ENCODE data around the gene KDM6B.

The KDM6B gene

DNA sequence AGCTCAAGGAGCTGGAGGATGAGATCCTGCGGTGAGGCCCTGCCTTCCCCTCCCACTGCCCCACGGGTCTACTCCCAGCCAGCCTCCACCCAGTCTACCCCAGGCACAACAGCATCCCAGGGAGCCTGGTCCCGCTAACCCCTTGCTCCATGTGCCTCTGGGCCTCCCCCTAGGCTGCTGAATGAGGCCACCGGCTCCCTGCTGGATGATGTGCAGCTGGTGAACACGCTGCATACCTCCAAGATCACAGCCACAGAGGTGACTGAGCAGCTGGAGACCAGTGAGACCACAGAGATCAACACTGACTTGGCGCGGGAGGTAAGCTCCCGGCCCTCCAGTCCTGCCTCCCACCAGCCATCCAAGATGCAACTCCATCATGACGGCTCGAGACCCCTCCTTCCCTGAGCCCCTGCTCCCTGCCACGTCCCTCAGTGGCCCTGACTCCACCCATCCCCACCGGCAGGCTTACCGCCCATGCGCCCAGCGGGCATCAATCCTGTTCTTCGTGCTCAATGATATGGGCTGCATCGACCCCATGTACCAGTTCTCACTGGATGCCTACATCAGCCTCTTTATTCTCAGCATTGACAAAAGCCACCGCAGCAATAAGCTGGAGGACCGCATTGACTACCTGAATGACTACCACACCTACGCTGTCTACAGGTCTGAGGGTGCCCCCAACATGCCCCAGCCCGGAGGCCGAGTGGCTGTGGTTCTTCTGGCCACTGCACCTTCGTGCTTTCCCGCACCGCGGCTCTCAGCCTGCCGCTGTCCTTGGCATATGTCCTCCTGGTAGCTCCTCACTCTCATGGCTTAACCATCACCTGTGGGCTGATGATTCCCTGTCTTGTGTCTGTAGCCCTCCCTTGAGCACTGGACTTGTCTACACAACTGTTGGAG is 15.0 kb upstream of the KDM6B start:
- DNase-seq (ENCODE audit: low read depth in 2 of 2, low spot score in 1 of 2) = no peak

DNA sequence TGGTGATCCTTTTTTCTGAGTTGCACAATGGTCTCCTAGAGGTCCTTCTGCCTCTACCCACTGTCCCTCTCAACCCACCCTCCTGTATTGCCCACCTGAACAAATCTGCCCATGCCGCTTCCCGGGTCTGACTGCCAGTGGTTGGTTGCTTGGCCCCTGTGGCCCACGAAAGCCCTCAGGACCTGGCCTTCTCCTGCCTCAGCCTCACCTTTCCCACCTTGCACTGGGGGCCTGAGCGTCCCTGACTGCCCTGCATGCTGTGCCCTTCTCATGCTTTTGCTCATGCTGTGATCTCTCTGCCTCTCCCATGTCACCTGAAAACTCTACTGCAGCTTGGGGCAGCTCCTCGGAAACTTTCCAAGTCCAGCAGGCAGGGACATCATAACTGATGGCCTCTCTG is 13.8 kb upstream of the KDM6B start:
- no peak for DNase-seq (ENCODE audit: low read depth in 2 of 2, low spot score in 1 of 2)

DNA sequence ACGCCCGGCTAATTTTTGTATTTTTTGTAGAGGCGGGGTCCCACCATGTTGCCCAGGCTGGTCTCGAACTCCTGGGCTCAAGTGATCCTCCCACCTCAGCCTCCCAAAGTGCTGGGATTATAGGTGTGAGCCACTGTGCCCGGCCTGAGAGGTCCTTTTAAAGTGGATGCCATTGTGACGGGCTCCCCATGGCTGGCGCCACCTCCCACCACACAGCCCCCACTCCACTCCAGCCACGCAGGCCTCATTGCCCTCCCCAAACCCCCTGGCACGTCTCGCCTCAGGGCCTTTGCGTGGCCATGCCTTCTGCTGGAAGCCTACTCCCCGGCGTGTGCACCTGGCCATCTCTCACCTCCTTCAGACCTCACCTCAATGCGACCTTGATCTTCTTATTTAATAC is 11.9 kb upstream of the KDM6B start:
- DNase-seq (ENCODE audit: low read depth in 2 of 2, low spot score in 1 of 2) = no peak

DNA sequence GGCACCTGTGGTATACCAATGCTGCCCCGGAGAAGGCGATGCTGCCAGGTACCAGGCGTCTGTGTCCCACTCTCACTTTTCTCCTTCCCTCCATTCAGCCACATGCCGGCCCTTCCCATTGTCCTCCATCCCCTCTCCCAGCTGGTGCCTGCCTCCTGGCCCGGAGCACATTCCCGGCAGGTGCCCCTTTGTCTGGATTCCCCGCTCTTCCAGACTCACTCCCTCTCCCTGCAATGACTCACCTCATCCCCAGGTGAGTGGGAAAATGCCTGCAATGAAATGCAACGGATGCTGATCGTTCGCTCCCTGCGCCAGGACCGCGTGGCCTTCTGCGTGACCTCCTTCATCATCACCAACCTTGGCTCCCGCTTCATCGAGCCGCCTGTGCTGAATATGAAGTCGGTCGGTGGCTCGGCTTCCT is 10.4 kb upstream of the KDM6B start:
- DNase-seq (ENCODE audit: low read depth in 2 of 2, low spot score in 1 of 2) = no peak

DNA sequence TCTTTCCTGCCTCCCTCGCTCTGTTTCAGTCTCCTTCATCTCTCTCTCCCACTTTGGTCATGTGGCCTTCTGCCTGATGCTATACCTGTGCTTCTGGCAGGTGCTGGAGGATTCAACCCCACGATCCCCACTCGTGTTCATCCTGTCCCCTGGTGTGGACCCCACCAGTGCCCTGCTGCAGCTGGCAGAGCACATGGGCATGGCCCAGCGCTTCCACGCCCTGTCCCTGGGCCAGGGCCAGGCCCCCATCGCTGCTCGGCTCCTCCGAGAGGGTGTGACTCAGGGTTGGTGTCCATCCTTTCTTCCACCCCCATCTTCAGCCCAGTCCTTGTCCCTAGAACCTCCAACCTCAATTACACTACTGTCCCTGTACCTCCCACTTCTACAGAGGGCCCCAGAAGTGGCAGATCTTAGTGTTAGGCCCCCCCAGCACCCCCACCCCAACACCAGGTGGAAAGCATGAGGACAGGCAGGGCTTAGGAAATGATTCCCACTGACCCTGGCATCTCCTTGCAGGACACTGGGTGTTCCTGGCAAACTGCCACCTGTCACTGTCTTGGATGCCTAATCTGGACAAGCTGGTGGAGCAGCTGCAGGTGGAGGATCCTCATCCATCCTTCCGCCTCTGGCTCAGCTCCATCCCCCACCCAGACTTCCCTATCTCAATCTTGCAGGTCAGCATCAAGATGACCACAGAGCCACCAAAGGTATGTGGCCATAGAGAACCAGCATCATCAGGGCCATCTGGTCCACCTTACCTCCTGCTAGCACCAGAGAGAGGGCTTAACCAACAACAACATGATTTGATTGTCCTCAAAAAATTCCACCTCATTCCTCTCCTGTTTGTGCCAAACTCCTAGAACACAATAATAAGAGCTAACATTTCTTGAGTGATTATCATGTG is 9.7 kb upstream of the KDM6B start:
- no peak for DNase-seq (ENCODE audit: low read depth in 2 of 2, low spot score in 1 of 2)

DNA sequence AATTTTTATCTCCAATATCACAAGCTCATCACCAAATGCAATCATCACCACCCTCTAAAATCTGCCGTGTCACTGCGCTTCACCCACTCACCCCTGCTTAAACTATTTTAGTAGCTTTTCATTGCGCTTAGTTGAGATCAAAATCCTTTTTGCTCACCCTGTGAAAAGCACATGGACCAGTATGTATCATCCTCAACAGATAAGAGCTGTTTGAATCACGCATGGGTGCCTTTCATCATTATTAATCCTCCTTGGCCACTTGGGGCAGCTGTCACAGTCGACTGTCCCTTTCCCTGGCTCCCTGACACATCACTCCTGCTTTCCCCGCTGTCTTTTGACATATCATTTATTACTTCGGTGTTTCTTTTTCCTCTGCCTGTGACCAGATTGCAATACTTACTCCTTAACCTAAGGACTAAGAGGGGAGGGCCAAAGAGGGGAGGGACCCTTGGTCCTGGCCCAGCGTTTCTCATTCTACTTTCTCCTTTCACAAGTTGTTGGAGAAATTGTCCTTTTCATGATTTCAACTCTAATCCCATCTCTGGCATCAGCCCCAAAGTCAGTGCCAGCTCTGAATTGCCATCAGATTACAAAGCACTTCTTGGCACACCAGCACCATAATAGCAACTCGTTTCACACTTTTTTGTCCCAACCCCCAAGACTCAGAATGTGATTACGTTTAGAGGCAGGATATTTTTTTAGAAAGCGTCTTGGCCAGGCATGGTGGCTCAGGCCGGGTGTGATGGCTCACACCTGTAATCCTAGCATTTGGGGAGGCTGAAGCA is 8.6 kb upstream of the KDM6B start:
- no peak for DNase-seq (ENCODE audit: low read depth in 2 of 2, low spot score in 1 of 2)

DNA sequence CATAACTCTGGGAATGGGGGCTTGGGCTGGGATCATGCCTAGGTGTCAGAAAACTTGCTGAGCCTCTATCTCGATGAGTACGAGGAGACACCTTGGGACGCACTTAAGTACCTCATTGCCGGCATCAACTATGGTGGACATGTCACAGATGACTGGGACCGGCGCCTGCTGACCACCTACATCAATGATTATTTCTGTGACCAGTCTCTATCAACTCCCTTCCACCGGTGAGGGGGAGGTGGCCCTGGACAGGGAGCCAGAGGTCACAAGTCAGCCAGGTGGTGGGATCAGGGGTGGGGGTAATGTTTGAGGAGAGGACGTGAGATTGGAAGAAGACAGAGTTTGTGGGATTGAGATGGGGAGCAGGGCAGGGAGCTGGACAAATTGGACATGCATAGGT is 3.4 kb upstream of the KDM6B start:
- DNase-seq (ENCODE audit: low read depth in 2 of 2, low spot score in 1 of 2) = no peak

DNA sequence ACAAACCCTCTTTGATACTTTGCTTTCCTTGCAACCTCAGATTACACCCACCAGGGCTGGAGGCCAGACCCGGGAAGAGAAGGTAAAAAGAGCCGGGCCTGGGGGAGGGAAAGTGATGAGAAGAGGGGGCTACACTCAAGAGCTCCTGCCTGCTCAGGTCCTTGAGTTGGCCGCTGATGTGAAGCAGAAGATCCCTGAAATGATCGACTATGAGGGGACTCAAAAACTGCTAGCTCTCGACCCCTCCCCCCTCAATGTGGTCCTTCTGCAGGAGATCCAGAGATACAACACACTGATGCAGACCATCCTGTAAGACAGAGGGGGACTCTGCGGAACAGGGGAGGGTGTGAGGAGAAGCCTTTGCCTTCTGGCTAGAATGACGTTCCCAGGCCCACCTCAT is 2.8 kb upstream of the KDM6B start:
- no peak for DNase-seq (ENCODE audit: low read depth in 2 of 2, low spot score in 1 of 2)

DNA sequence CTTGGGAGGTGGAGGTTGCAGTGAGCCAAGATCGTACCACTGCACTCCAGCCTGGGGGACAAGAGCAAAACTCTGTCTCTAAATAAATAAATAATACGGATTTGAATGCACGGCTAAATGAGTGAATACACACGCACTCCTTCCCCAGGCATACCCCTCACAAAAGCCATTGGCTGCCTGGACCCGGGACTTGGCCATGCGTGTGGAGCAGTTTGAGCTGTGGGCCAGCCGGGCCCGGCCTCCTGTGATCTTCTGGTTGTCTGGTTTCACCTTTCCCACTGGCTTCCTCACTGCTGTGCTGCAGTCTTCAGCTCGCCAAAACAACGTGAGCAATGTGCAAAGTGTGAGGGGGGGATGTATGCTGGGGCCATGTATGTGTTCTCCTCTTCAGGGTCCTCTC is 1.6 kb upstream of the KDM6B start:
- no peak for DNase-seq (ENCODE audit: low read depth in 2 of 2, low spot score in 1 of 2)

DNA sequence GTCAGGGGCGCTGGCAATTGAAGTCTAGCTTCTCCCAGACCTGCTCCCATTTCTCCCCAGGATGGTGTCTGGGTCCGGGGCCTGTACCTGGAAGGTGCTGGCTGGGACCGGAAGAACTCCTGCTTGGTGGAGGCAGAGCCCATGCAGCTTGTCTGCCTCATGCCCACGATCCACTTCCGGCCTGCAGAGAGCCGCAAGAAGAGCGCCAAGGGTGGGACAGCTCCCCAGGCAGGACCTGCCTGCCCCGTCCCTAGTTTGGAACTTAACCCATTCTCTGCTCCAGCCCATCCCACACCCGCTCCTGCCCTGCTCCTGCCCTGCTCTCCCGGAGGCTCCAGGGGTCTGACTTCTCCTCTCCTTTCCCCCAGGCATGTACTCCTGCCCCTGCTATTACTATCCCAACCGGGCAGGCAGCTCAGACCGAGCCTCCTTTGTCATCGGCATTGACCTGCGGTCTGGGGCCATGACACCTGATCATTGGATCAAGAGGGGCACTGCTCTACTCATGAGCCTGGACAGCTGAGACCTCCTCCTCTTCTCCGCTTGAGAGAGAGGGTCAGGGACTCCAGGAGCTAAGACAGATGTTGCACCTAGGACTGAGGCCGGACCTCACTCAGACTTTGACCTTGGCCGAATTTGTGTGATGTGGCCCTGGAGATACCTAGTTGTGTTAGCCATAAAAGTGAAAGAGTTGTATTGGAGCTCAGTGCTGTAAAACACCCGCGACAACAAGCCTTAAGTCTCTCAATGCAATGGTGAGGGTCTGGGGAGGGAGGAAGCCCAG is 814 bp upstream of the KDM6B start:
- no peak for DNase-seq (ENCODE audit: low read depth in 2 of 2, low spot score in 1 of 2)

DNA sequence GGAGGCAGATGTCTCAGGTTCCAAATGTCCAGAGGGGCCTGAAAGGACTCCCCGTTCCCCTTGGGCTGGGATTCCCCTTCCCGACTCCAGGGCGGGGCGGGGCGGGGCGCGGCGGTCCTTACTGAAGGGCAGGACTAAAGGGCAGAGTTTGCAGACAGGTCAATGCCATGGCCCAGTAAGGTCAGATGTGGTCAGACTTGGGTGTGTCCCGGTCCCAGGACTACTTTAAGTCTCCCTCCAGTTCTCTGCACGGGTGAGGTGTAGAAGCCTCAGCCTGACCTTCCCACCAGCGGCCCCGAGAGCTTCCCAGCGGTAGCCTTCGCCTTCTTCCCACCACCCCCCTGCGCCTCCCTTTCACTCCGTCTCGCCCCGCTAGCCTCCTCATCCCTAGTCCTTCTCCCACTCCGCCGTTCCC is 532 bp downstream of the KDM6B start:
- no peak for DNase-seq (ENCODE audit: low read depth in 2 of 2, low spot score in 1 of 2)

DNA sequence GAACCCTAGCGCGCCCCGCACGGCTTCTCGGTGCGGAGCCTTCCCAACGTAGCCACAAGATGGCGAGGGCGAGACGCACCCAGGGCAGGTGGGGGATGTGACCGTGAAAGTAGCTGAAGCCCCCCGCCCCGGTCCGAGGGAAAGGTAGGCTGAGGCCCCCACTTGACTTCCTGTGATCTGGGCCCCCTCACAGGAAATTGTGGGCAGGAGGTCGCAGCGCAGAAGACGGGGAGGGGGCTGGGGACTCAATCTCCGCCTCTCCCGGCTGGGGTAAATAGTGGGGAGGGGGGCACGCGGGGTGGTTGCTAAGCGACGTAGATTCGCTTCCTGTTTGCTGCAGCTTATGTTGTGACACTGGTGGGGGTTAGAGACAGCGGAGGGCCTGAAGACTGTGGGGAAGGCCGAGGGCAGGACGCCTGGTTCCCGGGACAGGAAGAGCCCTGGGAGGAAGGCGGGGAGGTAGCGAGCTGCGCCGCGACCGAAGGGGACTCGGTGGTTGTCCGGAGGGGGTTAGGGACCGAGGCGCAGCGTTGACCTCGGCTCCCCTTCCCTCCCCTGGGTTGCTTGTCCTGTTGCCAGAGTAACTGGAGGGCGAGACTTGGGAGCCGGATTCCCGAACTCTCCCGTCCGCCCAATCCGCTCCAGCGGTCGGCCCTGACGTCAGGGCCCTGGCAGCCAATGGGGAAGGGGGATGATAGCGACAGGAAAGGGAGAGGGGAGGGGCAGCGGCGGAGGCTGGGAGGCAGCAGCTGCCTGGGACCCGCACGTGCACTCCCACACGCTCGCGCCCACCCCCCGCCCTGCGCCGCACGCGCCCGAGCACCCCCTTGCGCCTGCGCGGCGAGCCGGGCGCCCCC is 1.2 kb downstream of the KDM6B start:
- DNase-seq (ENCODE audit: low read depth in 2 of 2, low spot score in 1 of 2) = peak; percentile 65 to 86

DNA sequence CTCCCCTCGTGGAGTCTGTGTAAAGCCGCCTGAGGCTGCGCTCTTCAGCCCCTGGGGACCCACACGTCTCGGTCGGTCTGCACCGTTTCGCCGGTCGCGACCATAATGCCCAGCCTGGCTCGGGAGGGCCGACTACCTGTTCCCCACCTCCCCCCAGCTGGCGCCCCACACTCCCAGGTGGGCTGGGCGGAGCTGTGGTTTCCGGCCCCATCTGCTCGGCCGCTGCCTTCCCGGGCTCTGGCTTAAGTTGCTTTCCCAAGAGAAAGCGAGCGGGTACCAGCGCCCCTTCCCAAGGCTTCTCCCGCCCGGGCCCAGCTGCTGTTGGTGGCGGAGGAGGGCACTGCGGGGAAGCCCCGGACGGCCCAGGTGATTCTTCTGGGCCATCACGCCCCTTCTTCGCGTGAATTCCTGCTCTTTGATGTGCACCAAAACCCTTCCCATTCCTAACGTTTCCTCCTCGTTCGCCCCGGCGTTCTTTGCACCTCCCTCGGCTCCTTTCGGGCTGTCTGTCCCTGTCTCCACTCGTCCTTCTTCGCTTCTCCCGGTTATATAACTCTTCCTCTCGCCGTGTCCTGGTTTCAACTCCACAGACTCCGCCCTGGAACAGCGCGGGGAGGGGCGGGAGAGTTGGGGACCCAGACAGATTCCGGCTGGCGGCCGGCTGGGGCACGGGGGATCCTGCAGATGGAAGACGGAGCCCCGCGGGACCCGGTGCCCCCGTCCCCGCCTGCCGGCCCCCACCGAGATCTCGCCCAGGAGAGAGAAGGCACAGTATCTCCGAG is 2.0 kb downstream of the KDM6B start:
- no peak for DNase-seq (ENCODE audit: low read depth in 2 of 2, low spot score in 1 of 2)

DNA sequence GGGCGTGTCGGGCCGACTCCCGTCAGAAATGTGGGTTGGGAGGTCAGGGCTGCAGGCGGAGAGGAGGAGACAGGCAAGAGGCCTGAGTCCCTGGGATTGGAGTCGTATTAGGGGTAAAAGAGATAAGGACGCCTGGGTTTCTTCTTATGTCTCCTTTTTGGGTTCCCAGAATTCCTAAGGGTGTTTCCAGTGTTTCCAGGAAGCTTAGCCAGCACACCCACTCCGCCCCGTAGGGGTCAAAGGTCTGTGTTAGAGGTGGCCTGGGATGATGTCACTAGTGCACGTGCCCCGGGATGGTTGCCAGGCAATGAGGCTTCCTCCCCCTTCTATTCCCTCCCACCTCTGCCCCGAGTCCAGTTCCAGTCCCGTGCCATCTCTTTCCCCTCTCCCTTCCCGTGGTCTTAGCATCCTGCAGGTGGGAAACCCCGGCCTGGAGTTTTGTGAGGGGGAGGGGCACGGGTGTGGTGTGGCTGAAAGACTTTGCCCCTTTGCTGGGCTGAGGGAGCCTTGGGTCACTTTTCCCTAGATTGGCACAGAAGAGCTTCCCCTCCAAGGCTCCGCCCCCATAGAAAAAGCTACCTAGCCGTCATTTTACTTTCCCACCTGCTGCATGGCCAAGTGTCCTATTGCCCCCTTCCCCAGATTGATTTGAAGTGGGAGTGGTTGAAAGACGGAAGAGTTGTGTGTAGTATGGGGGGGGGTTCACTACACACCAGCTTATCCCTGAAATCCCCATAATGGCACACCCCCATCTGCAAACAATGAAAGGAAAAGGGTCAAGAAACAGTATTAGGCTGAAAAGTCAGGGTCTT is 2.8 kb downstream of the KDM6B start:
- no peak for DNase-seq (ENCODE audit: low read depth in 2 of 2, low spot score in 1 of 2)

DNA sequence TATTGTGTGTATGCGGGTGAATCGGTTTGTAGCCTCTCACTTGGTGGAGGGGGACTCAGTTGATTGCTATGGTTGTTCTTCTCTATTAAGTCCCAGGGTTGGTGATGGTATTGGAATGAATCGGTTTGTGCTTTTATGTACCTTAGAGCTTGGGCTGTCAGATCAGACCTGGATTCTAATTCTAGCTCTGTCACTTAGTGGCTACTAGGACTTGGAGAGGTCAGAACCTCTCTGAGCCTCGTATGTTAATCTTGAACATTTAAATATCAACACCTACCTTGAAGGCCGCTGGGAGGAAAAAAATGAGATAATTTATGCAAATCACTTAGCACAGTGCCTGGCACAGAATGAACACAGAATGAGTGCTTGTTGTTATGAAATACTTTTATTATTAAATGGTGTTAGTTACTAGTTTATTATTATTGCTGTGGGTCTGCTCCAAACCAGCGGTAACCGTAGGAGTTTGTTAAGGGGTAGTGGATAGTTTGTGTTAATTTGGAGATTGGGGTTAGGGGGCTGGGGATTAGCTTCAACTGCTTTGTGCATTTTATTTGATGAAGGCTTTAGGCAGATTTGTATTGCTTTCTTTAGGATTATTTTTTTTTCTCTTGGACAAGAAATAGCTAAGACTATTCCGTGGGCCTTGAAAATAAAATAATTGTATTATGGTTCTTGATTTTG is 3.5 kb downstream of the KDM6B start:
- no peak for DNase-seq (ENCODE audit: low read depth in 2 of 2, low spot score in 1 of 2)

DNA sequence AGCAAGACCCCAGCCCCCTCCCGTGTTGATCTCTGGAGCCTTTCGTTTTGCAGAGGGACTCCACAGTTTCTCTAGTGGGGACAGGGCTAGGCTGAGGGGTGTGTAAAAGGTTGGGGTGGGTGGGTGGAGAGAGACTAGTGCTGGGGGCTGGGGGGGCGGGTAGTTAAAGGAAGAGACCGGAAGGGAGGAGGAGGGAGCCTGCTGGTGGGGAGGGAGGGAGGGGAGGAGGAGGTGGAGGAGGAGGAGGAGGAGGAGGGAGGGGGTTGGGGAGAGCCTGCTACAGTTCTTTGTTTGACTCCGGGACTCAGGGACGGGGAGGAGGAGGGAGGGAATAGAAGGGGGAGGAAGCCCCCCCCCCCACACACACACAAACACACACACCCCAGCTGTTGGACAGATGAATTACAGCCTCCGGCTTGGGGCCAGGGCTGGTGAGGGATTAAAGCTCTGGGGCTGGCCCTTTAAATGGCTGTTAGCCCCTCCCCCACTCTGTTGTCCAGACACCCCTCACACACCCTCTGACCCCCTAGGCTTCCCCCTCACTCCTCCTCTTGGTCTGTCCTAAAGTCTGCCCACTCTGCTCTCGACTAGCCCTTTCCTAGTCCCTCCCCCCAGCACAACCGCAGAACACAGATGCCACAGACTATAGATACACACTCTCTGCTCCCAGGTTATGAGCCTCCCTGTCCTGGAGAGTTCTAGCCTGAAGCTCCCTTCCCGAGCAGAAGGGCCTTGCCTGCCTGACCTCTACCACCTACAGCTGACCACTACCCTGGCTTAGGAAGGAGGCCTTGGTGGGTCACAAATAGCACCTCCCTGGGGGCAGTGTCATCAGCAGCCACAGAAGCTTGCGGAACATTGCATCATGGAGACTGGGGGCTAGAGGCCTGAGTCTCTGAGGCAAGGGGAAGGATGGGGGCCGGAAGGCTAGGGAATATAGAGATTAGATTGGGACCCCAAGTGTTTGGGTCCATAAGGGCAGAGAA is 4.4 kb downstream of the KDM6B start:
- no peak for DNase-seq (ENCODE audit: low read depth in 2 of 2, low spot score in 1 of 2)
